Mucosa of descending colon (tissue), 3 donors: ENCODE measurements around the gene AACS. TPM values are rescaled to one million over a fixed set of nuclear protein-coding genes. Genes with fewer than 3 reads are reported as not detected.

Source experiments
- ATAC-seq: fragments of 200-7000 bp; cut with Tn5 transposase; one replicate; pipeline ENCODE4 v1.9.1; 2020; ENCODE audit warnings: mild to moderate bottlenecking, moderate library complexity
- DNase-seq, 3 donors: peaks; one replicate each; pipeline ENCODE4 v3.0.0-alpha.2; 2020
- H3K36me3 ChIP-seq: fragments of 200-600 bp; one replicate; pipeline ENCODE4 v1.8.0; 2021; ENCODE audit warnings: low read depth, mild to moderate bottlenecking
- H3K4me1 ChIP-seq: fragments of 200-600 bp; one replicate; pipeline ENCODE4 v1.8.0; 2021; ENCODE audit warnings: low read depth, mild to moderate bottlenecking
- H3K4me3 ChIP-seq: fragments of 200-600 bp; one replicate; pipeline ENCODE4 v1.8.0; 2021; ENCODE audit warnings: mild to moderate bottlenecking
- H3K9me3 ChIP-seq: fragments of 200-600 bp; one replicate; pipeline ENCODE4 v1.8.0; 2021; ENCODE audit warnings: mild to moderate bottlenecking
- intact Hi-C, 2 donors: fragments of 100-400 bp; cut with DNase I in 1 of 2; cut with micrococcal nuclease in 1 of 2; formaldehyde crosslinking; loops; one replicate each; pipeline versions ENCODE4 v1.11.0 to v1.11.1; 2022; cut with DNase I, micrococcal nuclease
- total RNA-seq, 3 donors: library from RNA; stranded (reverse); fragmentation: NEBNext Ultra II Directional in 2 of 3; extraction: Animal tissue kit (Norgen Biotek cat#: 25700) in 2 of 3; gene quantifications; one replicate each; pipeline versions ENCODE4 v1.2.1 to v1.2.4, GENCODE V29; 2021 to 2023
- TF ChIP-seq, protein P1 (sequence below): fragments of 200-600 bp; IDR thresholded peaks from one replicate; pipeline ENCODE4 v1.8.0; 2022; ENCODE audit warnings: antibody characterized with exemption, mild to moderate bottlenecking
- donor health status: DM: no; HTN: no; CAD: no; lungs with moderate emphysema.
- donor health status: DM: no; HTN: no; CAD: no.
- donor health status: DM: no; HTN: yes; CAD: no.

AACS gene
- total RNA-seq, 3 donors from 2014 or later, result 29.0 to 58.4 (median 39.0) TPM

DNA sequence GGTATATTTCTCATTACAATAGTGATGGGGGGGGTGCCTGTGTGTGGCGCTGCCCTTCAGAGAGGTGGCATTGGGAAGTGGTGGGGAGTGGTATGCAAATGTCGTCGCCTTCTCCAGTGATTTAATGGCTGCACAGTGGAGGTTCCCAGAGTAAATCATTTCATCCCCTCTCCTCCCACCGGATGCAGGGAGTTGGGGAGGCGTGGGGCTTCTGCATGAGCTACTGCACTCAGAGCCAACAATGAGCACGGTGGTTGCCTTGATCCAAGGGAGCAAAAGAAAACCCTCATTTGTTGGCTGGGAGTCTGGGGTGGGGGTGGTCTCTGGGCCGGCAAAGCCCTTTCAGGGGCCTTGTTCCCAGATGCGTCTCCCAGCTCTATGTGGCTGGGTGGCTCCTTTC lies 124.3 kb downstream of the AACS start:
- peaks cover 9% of the 10 kb centered on the region for H3K4me1 ChIP-seq
- DNase-seq, result no peak
- no peaks in the 10 kb centered on the region for H3K9me3 ChIP-seq
- H3K36me3 ChIP-seq, result no peaks in the 10 kb centered on the region
- H3K4me3 ChIP-seq, result no peak overlapping the region
- ATAC-seq, result no peak
- intact Hi-C loops, result no loop called here
- TF ChIP-seq, protein P1, sequence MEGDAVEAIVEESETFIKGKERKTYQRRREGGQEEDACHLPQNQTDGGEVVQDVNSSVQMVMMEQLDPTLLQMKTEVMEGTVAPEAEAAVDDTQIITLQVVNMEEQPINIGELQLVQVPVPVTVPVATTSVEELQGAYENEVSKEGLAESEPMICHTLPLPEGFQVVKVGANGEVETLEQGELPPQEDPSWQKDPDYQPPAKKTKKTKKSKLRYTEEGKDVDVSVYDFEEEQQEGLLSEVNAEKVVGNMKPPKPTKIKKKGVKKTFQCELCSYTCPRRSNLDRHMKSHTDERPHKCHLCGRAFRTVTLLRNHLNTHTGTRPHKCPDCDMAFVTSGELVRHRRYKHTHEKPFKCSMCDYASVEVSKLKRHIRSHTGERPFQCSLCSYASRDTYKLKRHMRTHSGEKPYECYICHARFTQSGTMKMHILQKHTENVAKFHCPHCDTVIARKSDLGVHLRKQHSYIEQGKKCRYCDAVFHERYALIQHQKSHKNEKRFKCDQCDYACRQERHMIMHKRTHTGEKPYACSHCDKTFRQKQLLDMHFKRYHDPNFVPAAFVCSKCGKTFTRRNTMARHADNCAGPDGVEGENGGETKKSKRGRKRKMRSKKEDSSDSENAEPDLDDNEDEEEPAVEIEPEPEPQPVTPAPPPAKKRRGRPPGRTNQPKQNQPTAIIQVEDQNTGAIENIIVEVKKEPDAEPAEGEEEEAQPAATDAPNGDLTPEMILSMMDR, result no peak

- H3K4me3 ChIP-seq, result no peak overlapping the region
- intact Hi-C loops, result no loop called here
- no peak for ATAC-seq
- H3K36me3 ChIP-seq, result no peaks in the 10 kb centered on the region
- peaks cover 9% of the 10 kb centered on the region for H3K4me1 ChIP-seq
- TF ChIP-seq, protein P1, result no peak
- no peak for DNase-seq
- no peaks in the 10 kb centered on the region for H3K9me3 ChIP-seq
Measured at GRCh38 chr12:125191361-125192087, 126.3 kb downstream of the AACS start.

DNA sequence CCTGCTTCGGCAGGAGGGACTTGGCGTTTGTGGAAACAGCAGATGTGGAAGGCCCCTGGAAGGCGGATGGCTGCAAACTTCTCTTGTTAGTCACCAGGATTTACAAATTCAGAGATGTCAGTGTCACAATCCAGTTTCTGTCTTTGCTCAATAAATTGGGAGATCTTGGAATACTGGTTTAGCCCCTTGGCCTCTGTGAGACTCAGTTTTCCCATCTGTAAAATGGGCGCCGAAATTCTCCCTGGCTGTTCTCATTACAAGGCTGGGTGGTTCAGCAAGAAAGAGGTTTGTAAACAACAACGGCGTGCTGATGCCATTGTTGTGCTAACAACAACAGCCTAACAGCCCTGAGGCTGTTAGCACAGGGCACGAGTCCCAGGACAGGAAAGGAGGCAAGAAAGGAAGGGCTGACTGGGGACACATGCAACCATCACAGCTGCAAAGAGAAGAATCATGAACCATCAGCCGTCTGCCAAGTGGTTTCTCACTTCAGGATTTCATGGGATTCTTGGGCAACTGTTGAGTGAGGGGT lies 127.5 kb downstream of the AACS start:
- H3K36me3 ChIP-seq, result no peaks in the 10 kb centered on the region
- ATAC-seq (no peak), DNase-seq (no peak)
- H3K4me3 ChIP-seq, result no peak overlapping the region
- intact Hi-C loops, result no loop called here
- TF ChIP-seq, protein P1, result no peak
- H3K4me1 ChIP-seq, result no peaks in the 10 kb centered on the region
- H3K9me3 ChIP-seq, result no peaks in the 10 kb centered on the region

Other genes starting within 250 kb of the AACS start
- 10 to 100 TPM; 23.0 to 55.1 (median 31.2) TPM for gene SCARB1, start 201.6 kb upstream of the AACS start, total RNA-seq
- 1,000 to 10,000 TPM; 1,242 to 1,563 (median 1,498) TPM for gene UBC, start 150.8 kb upstream of the AACS start, total RNA-seq
- gene DHX37, start 76.3 kb upstream of the AACS start, total RNA-seq, result 10 to 100 TPM; 14.4 to 17.8 (median 14.8) TPM
- 10 to 100 TPM; 21.3 to 45.1 (median 44.4) TPM for gene BRI3BP, start 71.8 kb upstream of the AACS start, total RNA-seq
- gene TMEM132B, start 121.0 kb downstream of the AACS start, total RNA-seq, result 1 to 10 TPM in 1 of 3 donors, under 1 TPM in 2; 0.20 to 4.1 (median 0.41) TPM